ENCODE data around the gene CYP3A7.
"Not testable (repeated sequence)": the region's sequence is repeated elsewhere in the genome, so short reads cannot be mapped to it uniquely, and the experiment has no call there.

The CYP3A7 gene

GRCh38 chr7:99734987-99735386, at the start of gene CYP3A7:
Gene CYP3A7 (minus strand): TSS chr7:99735196. CDS start chr7:99735093, 103 bp downstream.
- no peak for DNase-seq

- DNase-seq: no peak
Observed at GRCh38 chr7:99784007-99784406, 49.0 kb upstream of the CYP3A7 start, which contains the start of gene CYP3A4. Gene CYP3A4 (minus strand): TSS chr7:99784184. CDS start chr7:99784081, 103 bp downstream.

GRCh38 chr7:99782012-99782953, 47.3 kb upstream of the CYP3A7 start:
- peak; percentile 12 for DNase-seq

GRCh38 chr7:99780588-99780987, 45.6 kb upstream of the CYP3A7 start:
- DNase-seq: no peak

GRCh38 chr7:99779949-99780348, 45.0 kb upstream of the CYP3A7 start:
- no peak for DNase-seq

GRCh38 chr7:99778880-99779279, 43.9 kb upstream of the CYP3A7 start:
- no peak for DNase-seq

GRCh38 chr7:99773395-99773794, 38.4 kb upstream of the CYP3A7 start:
- not testable (repeated sequence) for DNase-seq

- no peak for DNase-seq
Observed at GRCh38 chr7:99772565-99772964, 37.6 kb upstream of the CYP3A7 start.

GRCh38 chr7:99769494-99769893, 34.5 kb upstream of the CYP3A7 start:
- DNase-seq: not testable (repeated sequence)

GRCh38 chr7:99768471-99768870, 33.5 kb upstream of the CYP3A7 start:
- DNase-seq: no peak

GRCh38 chr7:99767662-99768061, 32.7 kb upstream of the CYP3A7 start:
- DNase-seq: no peak

- no peak for DNase-seq
Observed at GRCh38 chr7:99766484-99767099, 31.6 kb upstream of the CYP3A7 start.

GRCh38 chr7:99764478-99764877, 29.5 kb upstream of the CYP3A7 start:
- no peak for DNase-seq

- DNase-seq: no peak
Observed at GRCh38 chr7:99762680-99763327, 27.8 kb upstream of the CYP3A7 start.

GRCh38 chr7:99755085-99755484, 20.1 kb upstream of the CYP3A7 start:
- no peak for DNase-seq

GRCh38 chr7:99752356-99752755, 17.4 kb upstream of the CYP3A7 start:
- no peak for DNase-seq

- not testable (repeated sequence) for DNase-seq
Observed at GRCh38 chr7:99751322-99752052, 16.5 kb upstream of the CYP3A7 start.

- no peak for DNase-seq
Observed at GRCh38 chr7:99748846-99749579, 14.0 kb upstream of the CYP3A7 start.

GRCh38 chr7:99746915-99747314, 11.9 kb upstream of the CYP3A7 start:
- not testable (repeated sequence) for DNase-seq

- DNase-seq: not testable (repeated sequence)
Observed at GRCh38 chr7:99745395-99745794, 10.4 kb upstream of the CYP3A7 start.

- DNase-seq: no peak
Observed at GRCh38 chr7:99742737-99743394, 7.9 kb upstream of the CYP3A7 start.

GRCh38 chr7:99741441-99741795, 6.4 kb upstream of the CYP3A7 start:
- DNase-seq: no peak
